ENCODE measurements around the gene APBA2. TPM values are rescaled to one million over a fixed set of nuclear protein-coding genes. Genes with fewer than 3 reads are reported as not detected.

Gene APBA2
- total and polyA plus RNA-seq, 11 donors, result 0.16 to 1.3 (median 0.40) TPM; not detected in 2

DNA sequence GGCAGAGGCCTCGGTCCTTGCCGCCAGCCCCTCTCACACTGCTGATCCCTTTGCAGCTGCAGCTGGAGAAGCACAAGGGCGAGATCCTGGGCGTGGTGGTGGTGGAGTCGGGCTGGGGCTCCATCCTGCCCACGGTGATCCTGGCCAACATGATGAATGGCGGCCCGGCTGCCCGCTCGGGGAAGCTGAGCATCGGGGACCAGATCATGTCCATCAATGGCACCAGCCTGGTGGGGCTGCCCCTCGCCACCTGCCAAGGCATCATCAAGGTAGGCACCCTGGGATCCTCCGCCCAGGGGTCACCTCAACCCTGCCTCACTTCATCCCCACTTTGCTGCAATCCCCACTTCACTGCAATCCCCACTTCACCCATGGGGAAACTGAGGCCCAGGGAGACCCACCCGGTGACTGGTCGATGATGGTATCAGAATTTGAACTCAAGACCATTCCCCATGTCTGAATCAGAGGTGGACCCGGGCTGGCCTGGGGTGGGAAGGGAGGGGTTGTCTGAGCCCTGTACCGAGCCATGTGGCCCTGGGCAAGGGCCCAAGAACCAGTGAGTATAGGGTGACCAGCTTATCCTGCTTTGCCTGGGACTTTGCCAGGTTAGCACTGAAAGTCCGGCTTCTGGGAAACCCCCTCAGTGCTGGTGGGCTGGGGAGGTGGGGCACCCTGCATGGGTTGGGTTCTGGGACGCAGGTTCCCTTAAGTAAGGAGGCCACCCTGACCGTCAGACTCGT, 220.9 kb downstream of the APBA2 start:
- no peaks in the 10 kb centered on the region for H3K36me3 ChIP-seq
- no peak overlapping the region for H3K27ac ChIP-seq
- H3K9me3 ChIP-seq, result no peaks in the 10 kb centered on the region
- H3K4me3 ChIP-seq, result no peak overlapping the region
- WGBS, 4 donors, result 88 to 95% (median 92%) methylated on average over 16 to 21 of the region's 21 CpGs
- no peak for TF ChIP-seq POLR2A (IDR thresholded peaks at IDR 0.05)
- TF ChIP-seq, protein P1, sequence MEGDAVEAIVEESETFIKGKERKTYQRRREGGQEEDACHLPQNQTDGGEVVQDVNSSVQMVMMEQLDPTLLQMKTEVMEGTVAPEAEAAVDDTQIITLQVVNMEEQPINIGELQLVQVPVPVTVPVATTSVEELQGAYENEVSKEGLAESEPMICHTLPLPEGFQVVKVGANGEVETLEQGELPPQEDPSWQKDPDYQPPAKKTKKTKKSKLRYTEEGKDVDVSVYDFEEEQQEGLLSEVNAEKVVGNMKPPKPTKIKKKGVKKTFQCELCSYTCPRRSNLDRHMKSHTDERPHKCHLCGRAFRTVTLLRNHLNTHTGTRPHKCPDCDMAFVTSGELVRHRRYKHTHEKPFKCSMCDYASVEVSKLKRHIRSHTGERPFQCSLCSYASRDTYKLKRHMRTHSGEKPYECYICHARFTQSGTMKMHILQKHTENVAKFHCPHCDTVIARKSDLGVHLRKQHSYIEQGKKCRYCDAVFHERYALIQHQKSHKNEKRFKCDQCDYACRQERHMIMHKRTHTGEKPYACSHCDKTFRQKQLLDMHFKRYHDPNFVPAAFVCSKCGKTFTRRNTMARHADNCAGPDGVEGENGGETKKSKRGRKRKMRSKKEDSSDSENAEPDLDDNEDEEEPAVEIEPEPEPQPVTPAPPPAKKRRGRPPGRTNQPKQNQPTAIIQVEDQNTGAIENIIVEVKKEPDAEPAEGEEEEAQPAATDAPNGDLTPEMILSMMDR (IDR thresholded peaks at IDR 0.05), result no peak
- intact Hi-C loops (cut with DNase I), result loop anchor here in 1 of 10 donors (10.0 kb wide), 1 partner anchor 222 kb away; the partner anchor contains the start of gene APBA2
- ATAC-seq (no peak), DNase-seq (peak in 2 of 5 donors; percentile 19 to 58)
- peaks cover 0 to 12% (median 4%) of the 10 kb centered on the region in 12 donors for H3K4me1 ChIP-seq
- H3K27me3 ChIP-seq, result peaks cover 0 to 4% (median 0%) of the 10 kb centered on the region in 9 donors

GRCh38 chr15:29107291-29107890, 221.6 kb downstream of the APBA2 start:
- Histone ChIP-seq H3K36me3 (no peaks in the 10 kb centered on the region), H3K9me3 (no peaks in the 10 kb centered on the region), H3K4me1 (peaks cover 0 to 12% (median 4%) of the 10 kb centered on the region in 12 donors), H3K27me3 (peaks cover 0 to 11% (median 0%) of the 10 kb centered on the region in 9 donors), H3K27ac (no peak overlapping the region), H3K4me3 (no peak overlapping the region)
- 84 to 98% (median 90%) methylated on average over 12 to 19 of the region's 19 CpGs for WGBS, 4 donors
- TF ChIP-seq, protein P1 (IDR thresholded peaks at IDR 0.05), result no peak
- TF ChIP-seq POLR2A (IDR thresholded peaks at IDR 0.05), result no peak
- ATAC-seq, result no peak
- DNase-seq, result peak in 3 of 5 donors; percentile 18 to 47 (median 24)
- intact Hi-C loops (cut with DNase I), result loop anchor here in 1 of 10 donors (10.0 kb wide), 1 partner anchor 223 kb away; the partner anchor contains the start of gene APBA2

- H3K4me3 ChIP-seq, result no peak overlapping the region
- H3K27ac ChIP-seq, result no peak overlapping the region
- peak in 2 of 5 donors; percentile 15 to 63 for DNase-seq
- intact Hi-C loops (cut with DNase I), result loop anchor here in 1 of 10 donors (10.0 kb wide), 1 partner anchor 223 kb away; the partner anchor contains the start of gene APBA2
- 81 to 84% (median 81%) methylated on average over 11 to 15 of the region's 15 CpGs for WGBS, 4 donors
- H3K4me1 ChIP-seq, result peaks cover 0 to 12% (median 4%) of the 10 kb centered on the region in 12 donors
- TF ChIP-seq, protein P1 (IDR thresholded peaks at IDR 0.05), result no peak
- no peak for TF ChIP-seq POLR2A (IDR thresholded peaks at IDR 0.05)
- H3K9me3 ChIP-seq, result no peaks in the 10 kb centered on the region
- H3K27me3 ChIP-seq, result peaks cover 0 to 18% (median 0%) of the 10 kb centered on the region in 9 donors
- H3K36me3 ChIP-seq, result no peaks in the 10 kb centered on the region
- ATAC-seq, result no peak
Observed at GRCh38 chr15:29107971-29108645, 222.3 kb downstream of the APBA2 start.

All from heart left ventricle (tissue), 16 donors.